NT2/D1 (cell line): Measurements from ENCODE around the gene MAGEA2B.
"Not testable (repeated sequence)": the region's sequence is repeated elsewhere in the genome, so short reads cannot be mapped to it uniquely, and the experiment has no call there.

Experiments
- DNase-seq: peaks from one replicate; pipeline ENCODE4 v3.0.0-alpha.2; 2011; ENCODE audit warnings: low read depth, low spot score
- H3K27me3 ChIP-seq: 2 replicates; pipeline ENCODE4 v1.6.0; 2011; ENCODE audit warnings: mild to moderate bottlenecking; ENCODE audit not compliant: insufficient read length, insufficient read depth
- H3K36me3 ChIP-seq: 2 replicates; pipeline ENCODE4 v1.6.1; 2011; ENCODE audit warnings: mild to moderate bottlenecking, low read length, mixed read lengths; ENCODE audit not compliant: insufficient read depth, insufficient read length
- H3K4me1 ChIP-seq: 2 replicates; pipeline ENCODE4 v1.5.1; 2011; ENCODE audit not compliant: insufficient read depth, insufficient read length
- H3K4me3 ChIP-seq: 2 replicates; pipeline ENCODE4 v1.5.1; 2011; ENCODE audit warnings: low read depth; ENCODE audit not compliant: insufficient read length
- H3K9ac ChIP-seq: 2 replicates; pipeline ENCODE4 v1.6.0; 2011; ENCODE audit warnings: low read depth; ENCODE audit not compliant: insufficient read length
- H3K9me3 ChIP-seq: 2 replicates; pipeline ENCODE4 v1.5.1; 2011; ENCODE audit warnings: mild to moderate bottlenecking, low read length; ENCODE audit not compliant: insufficient read depth
- SUZ12 ChIP-seq: IDR thresholded peaks from 2 replicates; pipeline ENCODE4 v1.6.1; 2011; ENCODE audit not compliant: insufficient read length, insufficient read depth; ENCODE audit errors: extremely low read depth
- YY1 ChIP-seq: IDR thresholded peaks from 2 replicates; pipeline ENCODE4 v1.6.1; 2011; ENCODE audit not compliant: insufficient read length, insufficient read depth
- ZNF274 ChIP-seq: IDR thresholded peaks from 2 replicates; pipeline ENCODE4 v1.6.1; 2011; ENCODE audit warnings: mild to moderate bottlenecking, low read depth, low read length

The MAGEA2B gene

DNA sequence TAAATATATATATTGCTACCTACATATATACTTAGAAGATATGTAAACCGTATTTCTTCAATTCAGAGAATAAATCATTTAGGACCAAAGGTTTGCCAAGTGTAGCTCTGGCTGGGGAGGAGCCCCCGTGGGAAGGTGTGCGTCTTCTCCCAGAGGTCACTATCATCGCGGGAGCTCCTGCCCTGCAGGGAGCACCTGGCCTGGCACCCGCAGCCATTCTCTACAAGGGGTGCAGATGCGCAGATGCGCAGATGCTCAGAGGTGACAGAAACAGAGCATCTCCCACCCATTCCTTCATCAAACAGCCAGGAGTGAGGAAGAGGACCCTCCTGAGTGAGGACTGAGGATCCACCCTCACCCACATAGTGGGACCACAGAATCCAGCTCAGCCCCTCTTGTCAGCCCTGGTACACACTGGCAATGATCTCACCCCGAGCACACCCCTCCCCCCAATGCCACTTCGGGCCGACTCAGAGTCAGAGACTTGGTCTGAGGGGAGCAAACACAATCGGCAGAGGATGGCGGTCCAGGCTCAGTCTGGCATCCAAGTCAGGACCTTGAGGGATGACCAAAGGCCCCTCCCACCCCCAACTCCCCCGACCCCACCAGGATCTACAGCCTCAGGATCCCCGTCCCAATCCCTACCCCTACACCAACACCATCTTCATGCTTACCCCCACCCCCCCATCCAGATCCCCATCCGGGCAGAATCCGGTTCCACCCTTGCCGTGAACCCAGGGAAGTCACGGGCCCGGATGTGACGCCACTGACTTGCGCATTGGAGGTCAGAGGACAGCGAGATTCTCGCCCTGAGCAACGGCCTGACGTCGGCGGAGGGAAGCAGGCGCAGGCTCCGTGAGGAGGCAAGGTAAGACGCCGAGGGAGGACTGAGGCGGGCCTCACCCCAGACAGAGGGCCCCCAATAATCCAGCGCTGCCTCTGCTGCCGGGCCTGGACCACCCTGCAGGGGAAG lies at the start of gene MAGEA2B:
Gene MAGEA2B (plus strand): TSS at position 814 of the 973 bp plus-strand sequence. CDS start 2,479 bp downstream, outside the sequence.
- H3K4me3 ChIP-seq, DNase-seq, H3K27me3 ChIP-seq, H3K36me3 ChIP-seq, H3K4me1 ChIP-seq, H3K9ac ChIP-seq, H3K9me3 ChIP-seq: not testable (repeated sequence)

DNA sequence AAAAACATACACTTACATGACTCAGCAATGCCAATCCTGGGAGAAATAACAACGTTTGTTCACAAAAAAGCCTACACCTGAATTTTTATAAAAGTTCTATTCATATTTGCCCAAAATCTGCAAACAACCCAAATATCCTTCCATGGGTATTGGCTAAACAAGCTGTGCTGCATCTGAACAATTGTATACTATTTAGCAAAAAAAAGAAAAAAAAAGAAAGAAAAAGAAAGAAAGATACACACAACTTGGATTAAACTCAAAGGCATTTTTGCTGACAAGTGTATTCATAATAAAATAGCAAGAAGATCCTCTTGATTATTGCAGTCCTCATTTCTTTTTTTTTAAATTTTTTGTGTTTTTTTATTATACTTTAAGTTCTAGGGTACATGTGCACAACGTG lies 40.3 kb upstream of the MAGEA2B start:
- no peak overlapping the region for H3K4me3 ChIP-seq
- H3K36me3 ChIP-seq = no peaks in the 10 kb centered on the region
- no peaks in the 10 kb centered on the region for H3K4me1 ChIP-seq
- no peak for DNase-seq
- H3K9me3 ChIP-seq = no peaks in the 10 kb centered on the region
- H3K9ac ChIP-seq = no peak overlapping the region
- TF ChIP-seq YY1 (no peak), SUZ12 (no peak), ZNF274 (no peak)
- H3K27me3 ChIP-seq = no peaks in the 10 kb centered on the region

DNA sequence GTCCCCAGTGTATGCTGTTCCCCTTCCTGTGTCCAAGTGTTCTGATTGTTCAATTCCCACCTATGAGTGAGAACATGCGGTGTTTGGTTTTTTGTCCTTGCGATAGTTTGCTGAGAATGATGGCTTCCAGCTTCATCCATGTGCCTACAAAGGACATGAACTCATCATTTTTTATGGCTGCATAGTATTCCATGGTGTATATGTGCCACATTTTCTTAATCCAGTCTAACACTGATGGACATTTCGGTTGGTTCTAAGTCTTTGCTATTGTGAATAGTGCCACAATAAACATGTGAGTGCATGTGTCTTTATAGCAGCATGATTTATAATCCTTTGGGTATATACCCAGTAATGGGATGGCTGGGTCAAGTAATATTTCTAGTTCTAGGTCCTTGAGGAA lies 39.8 kb upstream of the MAGEA2B start:
- DNase-seq, H3K4me1 ChIP-seq, H3K9ac ChIP-seq, H3K36me3 ChIP-seq, H3K27me3 ChIP-seq, H3K4me3 ChIP-seq, H3K9me3 ChIP-seq: not testable (repeated sequence)

DNA sequence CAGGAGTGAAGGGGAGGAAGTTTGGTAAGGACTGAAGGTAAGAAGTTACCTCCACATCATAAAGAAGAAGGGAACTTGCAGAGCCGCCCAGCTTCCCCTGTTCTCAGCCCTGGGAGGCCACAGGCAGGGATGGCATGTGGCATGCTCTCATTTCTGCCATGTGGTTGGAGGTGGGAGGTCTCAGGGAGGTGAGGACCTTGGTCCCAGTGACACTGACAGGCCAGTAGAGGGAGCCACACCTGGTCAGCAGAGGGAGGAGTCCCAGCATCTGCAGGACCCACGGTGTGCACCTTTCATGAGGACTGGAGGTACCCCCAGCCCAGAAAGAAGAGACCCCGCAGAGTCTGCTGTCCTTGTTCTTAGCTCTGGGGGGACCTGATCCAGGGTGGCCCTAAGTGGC lies 33.4 kb upstream of the MAGEA2B start:
- H3K4me3 ChIP-seq, H3K9me3 ChIP-seq, H3K4me1 ChIP-seq, H3K9ac ChIP-seq, DNase-seq, H3K36me3 ChIP-seq, H3K27me3 ChIP-seq: not testable (repeated sequence)

GRCh38 chrX:152697952-152698931 lies 16.2 kb upstream of the MAGEA2B start, which contains the start of gene MAGEA3:
MAGEA3 (plus strand) TSS chrX:152698794; CDS start chrX:152700833, 2,039 bp downstream.
- not testable (repeated sequence) for H3K9ac ChIP-seq, H3K4me3 ChIP-seq, DNase-seq, H3K36me3 ChIP-seq, H3K4me1 ChIP-seq, H3K9me3 ChIP-seq, H3K27me3 ChIP-seq

- not testable (repeated sequence) for H3K4me3 ChIP-seq, H3K36me3 ChIP-seq, H3K9me3 ChIP-seq, DNase-seq, H3K27me3 ChIP-seq, H3K4me1 ChIP-seq, H3K9ac ChIP-seq
These were observed 14.0 kb upstream of the MAGEA2B start for GRCh38 chrX:152700390-152700789.

DNA sequence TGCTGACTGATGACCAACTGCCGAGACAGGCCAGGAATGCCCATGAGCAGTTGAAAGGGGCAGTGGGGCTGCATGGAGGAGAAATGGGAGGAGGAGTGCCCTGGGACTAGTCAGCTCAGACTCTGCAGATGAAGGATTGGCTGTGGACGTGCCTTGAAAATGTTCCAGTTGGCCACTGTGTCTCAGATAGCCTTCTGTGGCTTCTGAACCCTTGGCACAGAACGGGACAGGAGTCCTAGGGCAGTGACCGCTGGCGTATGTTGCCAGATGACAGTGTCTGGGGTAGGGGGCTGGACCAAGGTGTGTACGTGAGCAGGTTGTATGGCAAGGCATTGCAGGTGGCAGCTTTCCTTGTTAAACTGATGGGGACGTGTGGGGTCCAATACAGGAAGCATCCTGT lies 7.9 kb upstream of the MAGEA2B start:
- H3K4me3 ChIP-seq, H3K4me1 ChIP-seq, H3K36me3 ChIP-seq, DNase-seq, H3K9ac ChIP-seq, H3K27me3 ChIP-seq, H3K9me3 ChIP-seq: not testable (repeated sequence)

- not testable (repeated sequence) for H3K27me3 ChIP-seq, H3K4me1 ChIP-seq, H3K36me3 ChIP-seq, H3K9ac ChIP-seq, DNase-seq, H3K9me3 ChIP-seq, H3K4me3 ChIP-seq
These were observed 5.3 kb upstream of the MAGEA2B start, which contains the start of gene CSAG2 for GRCh38 chrX:152709173-152709572. CSAG2 (minus strand) TSS chrX:152709273; CDS start chrX:152709112, 161 bp downstream.

GRCh38 chrX:152713195-152713594 lies 1.2 kb upstream of the MAGEA2B start:
- not testable (repeated sequence) for H3K27me3 ChIP-seq, H3K4me3 ChIP-seq

More at GRCh38 chrX:152713195-152713594, 1.2 kb upstream of the MAGEA2B start:
- not testable (repeated sequence) for H3K36me3 ChIP-seq, H3K4me1 ChIP-seq, H3K9ac ChIP-seq, DNase-seq, H3K9me3 ChIP-seq
